Keratinocyte (primary cell): ENCODE results near the gene ATP2A3. TPM values are rescaled to one million over a fixed set of nuclear protein-coding genes. Genes with fewer than 3 reads are reported as not detected.

Experiments
- DNase-seq: peaks from one replicate; pipeline ENCODE4 v3.0.0-alpha.2; 2011; ENCODE audit warnings: low read depth, missing footprints, low spot score
- FAIRE-seq: peaks from 2 replicates; lab custom pipeline; 2011; peaks lifted over from hg19 to GRCh38; lab: Jason Lieb, UNC
- H2AFZ ChIP-seq: 2 replicates; pipeline ENCODE4 v1.6.0; 2012; ENCODE audit warnings: low read length, control low read depth, inconsistent platforms; ENCODE audit not compliant: control insufficient read depth
- H3K27ac ChIP-seq: 2 replicates; pipeline ENCODE4 v1.5.1; 2011; ENCODE audit warnings: low read length; ENCODE audit not compliant: control insufficient read depth, insufficient read depth
- H3K27me3 ChIP-seq: 3 replicates; pipeline ENCODE4 v1.6.0; 2011; ENCODE audit warnings: low read length; ENCODE audit not compliant: control insufficient read depth, insufficient read depth; ENCODE audit errors: extremely low read depth
- H3K36me3 ChIP-seq, 2 experiments: 2 replicates in 1 of 2; 3 replicates in 1 of 2; pipeline ENCODE4 v1.5.1; 2011; ENCODE audit warnings: low read length in 2 of 2, mild to moderate bottlenecking in 1 of 2; ENCODE audit not compliant: control insufficient read depth in 2 of 2, insufficient read depth in 2 of 2; ENCODE audit errors: extremely low read depth in 1 of 2
- H3K4me1 ChIP-seq: 3 replicates; pipeline ENCODE4 v1.5.1; 2011; ENCODE audit warnings: low read length; ENCODE audit not compliant: control insufficient read depth, insufficient read depth; ENCODE audit errors: extremely low read depth
- H3K4me2 ChIP-seq: 3 replicates; pipeline ENCODE4 v1.6.0; 2011; ENCODE audit warnings: low read depth, low read length; ENCODE audit not compliant: control insufficient read depth, insufficient read depth; ENCODE audit errors: extremely low read depth
- H3K4me3 ChIP-seq, 3 experiments: fragments of 200-600 bp in 1 of 3; sonication (generic) in 1 of 3; 2 replicates in 2 of 3; 3 replicates in 1 of 3; pipeline ENCODE4 v1.5.1; 2011 to 2016; ENCODE audit warnings: low read length in 3 of 3, mild to moderate bottlenecking in 3 of 3, control low read depth in 2 of 3, inconsistent platforms in 1 of 3, low read depth in 1 of 3, mixed read lengths in 1 of 3, mixed run types in 1 of 3, moderate library complexity in 1 of 3; ENCODE audit not compliant: control insufficient read depth in 2 of 3, insufficient read depth in 2 of 3; ENCODE audit errors: extremely low read depth in 1 of 3
- H3K79me2 ChIP-seq: 2 replicates; pipeline ENCODE4 v1.6.0; 2012; ENCODE audit warnings: low read length; ENCODE audit not compliant: control insufficient read depth, insufficient read depth
- H3K9ac ChIP-seq: 3 replicates; pipeline ENCODE4 v1.6.0; 2011; ENCODE audit warnings: low read length; ENCODE audit not compliant: control insufficient read depth, insufficient read depth; ENCODE audit errors: extremely low read depth
- H3K9me1 ChIP-seq: 3 replicates; pipeline ENCODE4 v1.6.0; 2011; ENCODE audit warnings: low read length; ENCODE audit not compliant: control insufficient read depth, insufficient read depth; ENCODE audit errors: extremely low read depth
- H3K9me3 ChIP-seq: 2 replicates; pipeline ENCODE4 v1.5.1; 2012; ENCODE audit warnings: low read depth, low read length; ENCODE audit not compliant: control insufficient read depth
- H4K20me1 ChIP-seq: 3 replicates; pipeline ENCODE4 v1.6.0; 2011; ENCODE audit warnings: low read length; ENCODE audit not compliant: control insufficient read depth, insufficient read depth; ENCODE audit errors: extremely low read depth
- CTCF ChIP-seq, 3 experiments: IDR thresholded peaks in 1 of 3; conservative IDR thresholded peaks in 1 of 3; optimal IDR thresholded peaks in 1 of 3; 2 replicates in 2 of 3; 3 replicates in 1 of 3; pipeline versions ENCODE3 to v1.5.1; 2011; ENCODE audit warnings: low read length in 3 of 3, mild to moderate bottlenecking in 3 of 3, moderate library complexity in 2 of 3, control low read depth in 1 of 3, inconsistent platforms in 1 of 3; ENCODE audit not compliant: insufficient read depth in 2 of 3; ENCODE audit errors: extremely low read depth in 1 of 3
- EZH2 ChIP-seq: IDR thresholded peaks from one replicate; pipeline ENCODE4 v1.6.1; 2012; ENCODE audit warnings: inconsistent platforms, mild to moderate bottlenecking, low read length, moderate library complexity
- dilution Hi-C: fragments of 300-500 bp; cut with MboI; formaldehyde crosslinking; loops from one replicate; pipeline ENCODE4 v1.7.0; 2020; ENCODE audit warnings: low sequenced_read_pairs; ENCODE audit not compliant: extremely low pct_ligation_motif_present
- polyA plus RNA-seq, 5 experiments: library from polyadenylated mRNA; depleted of rRNA in 3 of 5; stranded (reverse) in 3 of 5; stranded (forward) in 1 of 5; unstranded in 1 of 5; fragments of >200 nt; gene quantifications; 1 replicate in 1 of 5; 2 replicates in 3 of 5; 3 replicates in 1 of 5; pipeline versions ENCODE4 v1.2.1 to v1.2.3, GENCODE V29; 2011 to 2012; ENCODE audit warnings: missing spikeins in 2 of 5, low read depth in 1 of 5, low replicate concordance in 1 of 5

The ATP2A3 gene
- polyA plus RNA-seq, 1 donor (not counting 4 experiments of a cell fraction or from before 2014, with no cell fraction given), result 0.13 TPM

- Histone ChIP-seq H3K79me2 (no peaks in the 10 kb centered on the region), H3K9me1 (no peaks in the 10 kb centered on the region), H3K9ac (no peak overlapping the region), H3K27ac (no peak overlapping the region), H3K4me3 (no peak overlapping the region), H3K9me3 (no peaks in the 10 kb centered on the region), H4K20me1 (no peaks in the 10 kb centered on the region), H3K4me2 (no peak overlapping the region), H3K27me3 (no peaks in the 10 kb centered on the region), H3K36me3 (peaks cover 8 to 27% of the 10 kb centered on the region in 2 experiments), H3K4me1 (peaks cover 3% of the 10 kb centered on the region), H2AFZ (no peak overlapping the region)
- dilution Hi-C loops, result no loop called here
- FAIRE-seq, result no peak
- no peak for TF ChIP-seq CTCF (optimal IDR thresholded peaks at IDR 0.05 in 1 of 3, IDR thresholded peaks at IDR 0.05 in 1 of 3, conservative IDR thresholded peaks at IDR 0.05 in 1 of 3; ENCODE audit: extremely low read depth in 1 of 3, insufficient read depth in 2 of 3, low read length in 3 of 3)
- no peak for TF ChIP-seq EZH2
- no peak for DNase-seq
Observed at GRCh38 chr17:4005296-4006164, 41.3 kb upstream of the ATP2A3 start.

DNA sequence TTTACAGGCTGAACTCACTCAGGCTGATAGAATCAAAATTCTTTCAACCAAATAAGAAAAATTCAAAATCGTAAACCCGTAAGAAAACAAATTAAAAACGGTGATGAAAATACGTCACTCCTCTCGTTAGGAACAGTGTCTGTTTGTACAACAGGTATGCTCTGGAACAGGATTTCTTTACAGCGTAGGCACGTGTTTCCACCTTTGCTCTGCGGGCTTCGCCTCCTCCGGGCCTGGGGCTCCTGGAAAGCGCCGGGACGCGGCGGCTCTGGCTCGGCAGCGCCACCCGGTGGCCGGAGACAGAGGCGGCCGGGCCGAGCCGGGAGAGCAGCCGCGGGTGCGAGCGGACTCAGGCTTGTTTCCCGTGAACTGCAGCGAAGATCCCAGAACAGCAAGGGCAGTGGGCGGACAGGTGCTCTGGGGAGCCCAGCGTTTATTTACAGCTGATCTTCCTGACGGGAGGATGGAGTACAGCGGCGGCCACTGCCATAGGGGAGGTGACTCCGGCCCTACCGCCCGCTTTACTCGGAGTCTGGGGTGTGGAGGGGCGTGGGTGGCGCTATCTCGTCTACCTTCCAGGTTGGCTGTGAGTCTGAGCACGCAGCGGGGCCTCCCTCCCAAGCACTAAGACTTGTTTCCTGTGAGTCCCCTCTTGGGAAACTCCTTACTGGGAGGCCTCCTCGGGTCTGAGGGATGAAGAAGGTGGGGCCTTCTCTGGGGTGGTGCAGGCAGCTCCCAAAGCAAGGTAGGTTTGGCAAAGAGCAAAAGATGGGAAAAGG, 40.5 kb upstream of the ATP2A3 start:
- H3K9me1 ChIP-seq, result no peaks in the 10 kb centered on the region
- H3K4me2 ChIP-seq, result peak overlapping the region; percentile 51
- FAIRE-seq (peak; percentile 43), DNase-seq (no peak)
- H3K27ac ChIP-seq, result no peak overlapping the region
- peaks cover 3% of the 10 kb centered on the region for H3K4me1 ChIP-seq
- H3K27me3 ChIP-seq, result no peaks in the 10 kb centered on the region
- no peak overlapping the region for H3K4me3 ChIP-seq
- dilution Hi-C loops, result no loop called here
- no peak overlapping the region for H3K9ac ChIP-seq
- no peak overlapping the region for H2AFZ ChIP-seq
- peaks cover 8 to 26% of the 10 kb centered on the region in 2 experiments for H3K36me3 ChIP-seq
- no peaks in the 10 kb centered on the region for H3K9me3 ChIP-seq
- TF ChIP-seq CTCF (optimal IDR thresholded peaks at IDR 0.05 in 1 of 3, IDR thresholded peaks at IDR 0.05 in 1 of 3, conservative IDR thresholded peaks at IDR 0.05 in 1 of 3; ENCODE audit: extremely low read depth in 1 of 3, insufficient read depth in 2 of 3, low read length in 3 of 3) (peak; percentile 72 to 88 (median 77)), EZH2 (no peak)
- H3K79me2 ChIP-seq, result no peaks in the 10 kb centered on the region
- no peaks in the 10 kb centered on the region for H4K20me1 ChIP-seq
